GM19468 (cell line): ENCODE measurements around the gene CFAP221.

Experiments
- ATAC-seq: cut with Tn5 transposase; IDR thresholded peaks from one replicate; pipeline ENCODE4 v1.9.1; 2021; ENCODE audit warnings: mild to moderate bottlenecking, moderate library complexity, moderate number of reproducible peaks; ENCODE audit not compliant: unreplicated experiment; ENCODE audit errors: extremely low read depth

Gene CFAP221

DNA sequence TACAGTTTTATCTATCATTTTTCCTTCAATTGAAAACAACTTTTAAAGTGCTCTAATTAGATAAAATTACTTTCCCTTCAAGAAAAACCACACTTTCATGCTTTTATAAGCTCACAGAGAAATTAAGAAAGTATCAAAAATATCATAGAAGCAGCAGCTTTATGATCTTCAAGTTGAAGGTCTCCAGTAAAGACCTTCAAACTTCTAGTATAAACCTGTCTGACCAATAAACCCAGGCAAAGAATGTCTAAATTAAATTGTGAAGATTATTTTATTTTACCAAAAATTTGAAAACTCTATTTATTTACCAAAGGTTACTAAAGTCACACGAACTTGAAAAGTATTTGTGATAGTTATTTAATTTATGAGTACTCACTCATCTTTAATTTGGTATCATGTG, 10.7 kb upstream of the CFAP221 start:
- no peak for ATAC-seq

DNA sequence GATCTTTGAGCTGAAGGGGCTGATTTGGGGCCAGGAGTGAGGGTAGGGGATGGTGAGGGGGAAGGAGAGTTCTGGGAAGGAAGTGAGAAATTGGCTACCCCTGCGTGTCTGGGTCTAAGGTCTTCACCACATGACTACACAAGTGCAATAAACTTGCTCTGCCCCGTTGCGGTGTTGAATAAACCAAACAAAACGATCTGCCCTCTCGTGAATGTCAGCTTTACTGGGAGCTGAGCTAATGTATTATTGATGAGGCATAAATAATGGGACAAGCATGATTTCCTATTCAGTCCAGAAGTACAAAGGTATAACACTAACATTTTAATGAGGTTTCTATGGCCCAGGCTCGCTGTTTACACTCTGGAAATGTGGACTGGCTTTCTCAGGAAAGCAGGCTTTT, 8.0 kb upstream of the CFAP221 start:
- no peak for ATAC-seq

DNA sequence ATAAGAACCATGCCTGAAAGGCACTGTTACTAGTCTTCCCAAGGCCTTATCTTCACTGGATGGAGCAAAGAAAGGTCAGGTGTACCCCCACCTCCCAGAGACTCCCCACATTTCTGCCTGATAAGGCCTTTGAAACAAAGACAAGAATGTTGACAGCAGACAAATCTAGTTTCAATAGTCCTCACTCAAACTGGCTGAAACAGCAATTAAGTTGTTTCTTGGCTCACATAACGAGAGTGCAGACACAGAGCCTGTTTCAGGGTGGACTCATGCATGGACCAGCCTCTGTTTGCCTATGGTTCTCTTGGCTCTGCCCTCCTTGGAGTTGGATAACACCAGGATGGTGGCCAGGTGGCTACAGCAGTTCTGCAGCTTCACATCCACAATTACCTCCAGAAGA, 7.5 kb upstream of the CFAP221 start:
- no peak for ATAC-seq

- ATAC-seq = no peak
These were observed 6.5 kb upstream of the CFAP221 start for GRCh38 chr2:119537792-119538191.

DNA sequence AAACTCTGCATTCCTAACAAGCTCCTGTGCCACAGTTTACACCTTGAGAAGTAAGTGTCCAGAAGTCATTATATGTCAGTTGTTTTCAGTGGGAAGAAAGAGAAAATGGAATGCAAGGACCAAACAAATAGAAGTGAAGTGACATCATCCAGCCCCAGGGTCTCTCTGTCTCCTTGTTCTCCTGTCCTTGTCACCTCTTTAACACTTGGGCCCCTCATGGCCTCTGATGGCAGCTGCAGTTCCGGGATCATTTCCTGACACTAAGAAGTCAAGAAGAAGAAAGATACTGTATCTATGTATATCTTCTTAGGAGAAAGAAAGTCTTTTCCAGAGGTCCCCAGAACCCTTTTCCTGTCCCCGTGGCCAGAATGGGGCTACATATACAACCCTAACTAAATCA, 2.8 kb upstream of the CFAP221 start:
- ATAC-seq = no peak

GRCh38 chr2:119544939-119545475, 758 bp downstream of the CFAP221 start:
- no peak for ATAC-seq

GRCh38 chr2:119545754-119546446, 1.7 kb downstream of the CFAP221 start:
- ATAC-seq = no peak

- no peak for ATAC-seq
These were observed 2.2 kb downstream of the CFAP221 start for GRCh38 chr2:119546447-119546767.

DNA sequence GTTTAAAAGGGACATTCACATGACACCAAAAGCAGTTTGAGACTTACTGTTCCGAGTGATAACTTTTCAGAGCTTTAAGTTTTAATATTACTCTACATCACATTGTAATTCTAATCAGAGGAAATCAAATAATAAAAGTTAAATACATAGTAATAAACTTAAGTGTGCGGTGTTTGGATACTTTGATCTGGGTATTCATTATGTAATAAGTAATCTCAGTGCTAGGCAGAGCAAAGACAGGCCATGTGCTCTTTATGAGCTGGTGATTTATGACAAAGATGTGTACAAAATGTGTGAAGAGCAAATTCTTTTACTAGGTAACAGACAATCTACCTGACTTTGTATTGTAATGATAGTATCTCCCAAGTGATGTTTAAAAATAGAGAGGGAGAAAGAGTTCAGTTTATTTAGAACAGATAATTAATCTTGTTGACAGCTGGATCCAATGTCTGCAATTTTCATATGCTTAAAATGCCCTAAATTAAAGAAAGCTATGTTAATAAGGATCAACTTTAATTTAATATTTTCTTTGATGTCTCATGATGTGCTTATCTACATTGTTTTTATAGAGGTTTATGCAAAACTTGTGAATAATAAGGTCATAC, 4.4 kb downstream of the CFAP221 start:
- no peak for ATAC-seq

DNA sequence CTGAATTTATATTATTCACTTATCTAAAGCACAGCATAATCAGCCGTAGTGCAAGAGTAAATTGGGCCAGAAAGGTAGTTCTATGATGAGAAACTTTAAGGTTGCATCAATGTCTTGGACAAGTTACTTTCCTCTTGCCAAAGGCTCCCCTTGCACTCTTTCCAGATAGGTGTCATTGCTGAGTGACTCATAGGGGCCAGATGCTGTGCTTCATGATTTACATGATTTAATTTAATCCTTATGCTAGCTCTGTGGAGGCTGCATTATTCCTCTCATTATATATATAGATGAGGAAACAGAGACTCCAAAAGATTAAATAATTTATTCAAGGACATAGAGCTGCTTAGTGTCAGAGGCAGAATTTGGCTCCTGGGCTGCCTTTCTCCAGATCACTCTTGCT, 5.0 kb downstream of the CFAP221 start:
- no peak for ATAC-seq

DNA sequence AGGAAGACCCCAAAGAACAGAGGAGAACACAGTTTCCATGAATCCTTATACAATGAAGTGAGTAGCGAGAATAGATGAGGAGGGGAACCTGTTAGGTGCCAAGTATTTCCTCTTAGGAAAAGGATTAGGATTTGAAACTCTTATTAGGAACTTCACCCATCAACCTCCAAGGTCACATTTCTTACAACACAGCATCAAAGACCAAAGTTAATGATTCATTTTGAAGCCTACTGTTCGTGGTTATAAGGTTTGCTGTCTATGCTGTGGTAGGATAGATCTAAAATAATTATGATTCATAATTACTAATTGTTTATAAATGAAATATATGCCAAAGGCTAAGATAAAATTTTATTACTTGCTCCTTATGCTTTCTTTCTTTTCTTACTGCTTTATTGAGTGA, 6.1 kb downstream of the CFAP221 start:
- ATAC-seq = no peak

- no peak for ATAC-seq
These were observed 6.6 kb downstream of the CFAP221 start for GRCh38 chr2:119550856-119551255.

- no peak for ATAC-seq
These were observed 8.7 kb downstream of the CFAP221 start for GRCh38 chr2:119552902-119553301.

- no peak for ATAC-seq
These were observed 9.6 kb downstream of the CFAP221 start for GRCh38 chr2:119553687-119554344.

DNA sequence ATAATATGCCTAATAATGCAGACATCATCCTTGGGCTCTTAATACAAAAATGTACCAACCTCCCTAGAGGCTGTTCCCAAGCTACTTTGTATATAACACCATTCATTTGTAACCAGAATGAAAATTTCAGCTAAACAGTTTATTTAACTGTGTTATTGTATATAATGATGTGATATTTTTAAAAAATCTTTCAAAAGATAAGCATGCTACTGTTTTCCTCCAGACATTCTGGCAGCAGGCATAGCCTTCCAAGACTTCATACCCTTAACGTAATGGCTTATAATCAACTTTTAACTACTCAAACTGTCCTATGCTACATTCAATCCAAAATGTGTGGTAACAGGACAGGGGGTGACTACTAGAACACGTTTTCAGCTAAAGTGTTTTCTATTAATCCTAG, 21.2 kb downstream of the CFAP221 start:
- ATAC-seq = no peak

DNA sequence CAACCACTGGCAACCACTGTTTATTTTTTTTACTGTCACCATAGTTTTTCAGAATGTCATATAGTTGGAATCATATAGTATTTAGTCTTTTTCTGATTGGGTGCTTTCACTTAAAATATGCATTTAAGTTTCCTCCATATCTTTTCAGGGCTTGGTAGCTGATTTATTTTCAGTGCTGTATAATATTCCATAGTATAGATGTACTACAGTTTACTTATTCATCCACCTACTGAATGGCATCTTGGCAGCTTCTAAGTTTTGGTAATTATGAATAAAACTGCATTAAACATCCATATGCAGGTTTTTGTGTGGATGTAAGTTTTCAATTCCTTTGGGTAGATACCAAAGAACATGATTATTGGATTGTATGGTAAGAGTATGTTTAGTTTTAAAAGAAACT, 23.0 kb downstream of the CFAP221 start:
- ATAC-seq = no peak

DNA sequence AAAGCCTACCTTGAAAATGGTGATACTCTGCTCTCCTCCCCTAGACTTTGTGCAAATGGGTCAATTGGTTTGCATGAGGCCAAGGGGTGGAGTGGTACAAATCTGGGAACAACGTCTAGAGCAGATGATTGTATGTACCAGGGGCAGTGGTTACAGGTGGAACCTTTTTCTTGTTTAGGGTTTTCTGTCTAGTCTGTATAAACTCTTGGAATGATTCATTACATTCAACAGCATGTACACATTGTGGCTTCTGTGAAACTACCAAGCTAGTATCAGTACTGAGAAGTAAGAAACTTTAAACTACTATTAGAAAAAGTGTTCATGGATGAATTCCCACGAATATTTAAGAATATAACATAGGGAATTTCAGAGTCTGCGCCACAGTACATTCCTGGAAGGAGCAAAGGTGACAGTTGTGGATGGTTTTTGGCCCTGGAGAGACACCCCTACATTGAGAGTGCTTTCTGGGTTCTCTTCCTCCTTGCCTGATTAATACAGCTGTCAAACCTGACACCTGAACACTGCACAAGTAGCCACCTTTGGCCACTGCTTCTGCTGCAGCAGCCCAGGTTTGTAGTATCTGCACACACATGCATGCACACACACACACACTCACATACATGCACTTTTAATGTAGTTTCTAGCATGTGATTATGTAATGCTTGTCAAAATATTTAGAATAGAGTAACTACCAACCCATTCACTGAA, 30.0 kb downstream of the CFAP221 start:
- ATAC-seq = peak; percentile 96

DNA sequence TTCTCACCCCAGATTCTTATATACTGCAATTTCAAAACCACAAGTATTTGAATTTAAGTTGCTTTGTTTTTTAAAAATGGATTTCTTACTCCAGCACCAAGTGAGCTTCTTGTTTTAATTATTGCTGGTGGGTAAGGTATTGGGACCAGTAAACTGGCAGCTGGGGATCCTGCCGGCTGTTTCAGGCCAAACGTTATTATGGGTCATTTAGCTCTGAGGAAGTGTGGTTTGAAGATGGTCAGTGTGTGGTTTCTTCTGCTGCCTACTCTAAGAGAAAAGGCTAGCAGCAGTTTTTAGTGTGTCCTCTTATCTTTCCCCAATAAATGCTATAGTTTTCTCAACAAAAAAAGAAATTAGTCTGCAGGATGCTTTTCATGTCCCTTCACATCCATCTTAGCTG, 30.6 kb downstream of the CFAP221 start:
- no peak for ATAC-seq

DNA sequence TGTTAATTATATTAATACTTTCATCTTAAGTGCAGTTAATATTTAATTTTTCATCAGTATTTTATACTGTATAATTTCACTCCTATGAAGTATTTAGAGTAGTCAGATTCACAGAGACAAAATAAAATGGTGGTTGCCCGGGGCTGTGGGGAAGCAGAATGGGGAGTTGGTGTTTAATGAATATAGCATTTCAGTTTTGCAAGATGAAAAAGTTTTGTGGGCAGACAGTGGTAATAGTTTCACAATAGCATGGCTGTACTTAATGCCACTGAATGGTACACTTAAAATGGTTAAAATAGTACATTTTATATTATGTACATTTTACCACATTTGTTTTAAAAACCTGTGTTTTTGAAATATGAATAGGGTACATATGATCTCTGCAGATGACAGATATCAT, 31.2 kb downstream of the CFAP221 start:
- ATAC-seq = no peak

- no peak for ATAC-seq
These were observed 35.4 kb downstream of the CFAP221 start for GRCh38 chr2:119579424-119580295.
